ENCODE measurements around the gene RAPSN.

RAPSN gene

DNA sequence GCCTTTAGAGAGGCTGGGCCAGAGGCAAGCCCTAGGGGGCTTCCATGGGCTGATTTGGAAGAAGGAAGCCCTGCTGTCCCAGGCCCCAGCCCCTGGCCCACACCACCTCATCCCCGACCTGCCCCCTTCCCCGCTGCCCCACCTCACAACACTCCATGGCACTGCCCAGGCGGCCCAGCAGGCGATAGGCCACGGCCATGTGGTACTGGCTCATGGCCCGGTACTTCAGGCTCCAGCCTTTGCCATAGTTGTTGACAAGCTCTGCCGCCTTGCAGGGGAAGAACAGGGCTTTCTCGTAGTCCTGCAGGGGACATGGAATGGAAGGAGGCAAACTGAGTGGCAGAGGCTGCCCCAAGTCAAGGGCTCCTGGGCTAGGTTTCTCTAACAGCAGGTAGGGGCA lies 6.4 kb downstream of the RAPSN start:
- DNase-seq (ENCODE audit: insufficient read length): no peak
- TF ChIP-seq POLR2A (IDR thresholded peaks at IDR 0.05; ENCODE audit: low read depth, low read length) (no peak), POLR2AphosphoS5 (IDR thresholded peaks at IDR 0.05; ENCODE audit: low read depth, low read length) (no peak), TAF1 (IDR thresholded peaks at IDR 0.05; ENCODE audit: borderline replicate concordance, low read depth, low read length) (no peak)
- FAIRE-seq: no peak

DNA sequence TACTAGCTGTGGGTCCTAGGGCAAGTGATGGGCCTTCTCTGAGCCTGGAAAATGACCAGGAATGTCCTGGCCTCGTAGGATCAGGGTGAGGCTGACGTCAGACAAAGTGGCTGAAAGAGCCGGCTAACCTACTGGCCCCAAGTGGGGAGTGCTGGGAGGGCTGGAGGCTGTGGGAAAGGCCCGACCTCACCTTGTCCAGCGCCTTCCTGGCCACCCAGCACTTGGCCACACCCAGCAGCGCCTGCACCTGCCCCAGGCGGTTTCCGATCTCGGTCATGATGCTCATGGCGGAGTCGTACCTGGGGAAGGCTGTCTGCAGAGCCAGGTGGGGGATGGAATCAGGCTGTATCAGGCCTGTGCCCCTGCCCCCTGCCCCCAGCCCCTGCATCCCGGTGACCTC lies 7.5 kb downstream of the RAPSN start:
- no peak for TF ChIP-seq TAF1 (IDR thresholded peaks at IDR 0.05; ENCODE audit: borderline replicate concordance, low read depth, low read length)
- no peak for TF ChIP-seq POLR2A (IDR thresholded peaks at IDR 0.05; ENCODE audit: low read depth, low read length)
- no peak for TF ChIP-seq POLR2AphosphoS5 (IDR thresholded peaks at IDR 0.05; ENCODE audit: low read depth, low read length)
- DNase-seq (ENCODE audit: insufficient read length) (no peak), FAIRE-seq (no peak)

DNA sequence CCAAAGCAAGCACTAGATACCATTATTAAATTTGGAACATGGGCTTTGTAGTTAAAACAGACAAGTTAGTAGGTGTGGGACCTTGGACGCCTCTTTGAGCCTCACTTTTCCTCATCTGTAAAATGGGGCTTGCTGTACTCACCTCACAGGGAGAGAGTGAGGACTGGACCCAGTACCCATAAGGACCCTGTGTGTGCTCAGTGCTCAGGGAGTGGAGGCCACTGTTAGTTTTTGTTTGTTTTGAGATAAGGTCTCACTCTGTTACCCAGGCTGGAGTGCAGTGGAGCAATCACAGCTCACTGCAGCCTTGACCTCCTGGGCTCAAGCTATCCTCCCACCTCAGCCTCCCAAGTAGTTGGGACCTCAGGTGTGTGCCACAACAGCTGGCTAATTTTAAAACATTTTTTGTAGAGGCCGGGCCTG lies 8.9 kb downstream of the RAPSN start:
- FAIRE-seq (no peak), DNase-seq (ENCODE audit: insufficient read length) (no peak)
- TF ChIP-seq POLR2A (IDR thresholded peaks at IDR 0.05; ENCODE audit: low read depth, low read length): no peak
- TF ChIP-seq POLR2AphosphoS5 (IDR thresholded peaks at IDR 0.05; ENCODE audit: low read depth, low read length): no peak
- no peak for TF ChIP-seq TAF1 (IDR thresholded peaks at IDR 0.05; ENCODE audit: borderline replicate concordance, low read depth, low read length)

DNA sequence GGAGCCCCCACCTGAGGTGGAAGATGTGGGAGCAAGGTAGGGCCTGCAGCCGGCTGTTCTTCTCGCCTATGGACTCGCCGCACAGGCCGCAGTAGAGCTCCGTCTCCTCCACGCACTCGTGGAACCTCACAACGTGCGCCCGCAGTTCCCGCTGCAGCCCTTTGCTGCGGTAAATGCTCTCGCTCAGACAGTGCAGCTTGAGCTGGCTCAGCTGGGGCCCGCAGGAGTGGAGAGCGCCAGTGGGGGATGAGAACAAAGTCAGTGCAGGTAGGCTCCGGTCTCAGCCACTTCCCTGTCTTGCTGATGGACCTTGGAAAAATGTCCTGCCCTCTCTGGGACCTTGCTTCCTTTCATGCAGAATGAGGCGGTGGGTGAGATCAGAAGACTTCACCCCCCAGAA lies 10.2 kb downstream of the RAPSN start:
- no peak for FAIRE-seq
- TF ChIP-seq POLR2AphosphoS5 (IDR thresholded peaks at IDR 0.05; ENCODE audit: low read depth, low read length): no peak
- no peak for TF ChIP-seq TAF1 (IDR thresholded peaks at IDR 0.05; ENCODE audit: borderline replicate concordance, low read depth, low read length)
- TF ChIP-seq POLR2A (IDR thresholded peaks at IDR 0.05; ENCODE audit: low read depth, low read length): no peak
- no peak for DNase-seq (ENCODE audit: insufficient read length)

DNA sequence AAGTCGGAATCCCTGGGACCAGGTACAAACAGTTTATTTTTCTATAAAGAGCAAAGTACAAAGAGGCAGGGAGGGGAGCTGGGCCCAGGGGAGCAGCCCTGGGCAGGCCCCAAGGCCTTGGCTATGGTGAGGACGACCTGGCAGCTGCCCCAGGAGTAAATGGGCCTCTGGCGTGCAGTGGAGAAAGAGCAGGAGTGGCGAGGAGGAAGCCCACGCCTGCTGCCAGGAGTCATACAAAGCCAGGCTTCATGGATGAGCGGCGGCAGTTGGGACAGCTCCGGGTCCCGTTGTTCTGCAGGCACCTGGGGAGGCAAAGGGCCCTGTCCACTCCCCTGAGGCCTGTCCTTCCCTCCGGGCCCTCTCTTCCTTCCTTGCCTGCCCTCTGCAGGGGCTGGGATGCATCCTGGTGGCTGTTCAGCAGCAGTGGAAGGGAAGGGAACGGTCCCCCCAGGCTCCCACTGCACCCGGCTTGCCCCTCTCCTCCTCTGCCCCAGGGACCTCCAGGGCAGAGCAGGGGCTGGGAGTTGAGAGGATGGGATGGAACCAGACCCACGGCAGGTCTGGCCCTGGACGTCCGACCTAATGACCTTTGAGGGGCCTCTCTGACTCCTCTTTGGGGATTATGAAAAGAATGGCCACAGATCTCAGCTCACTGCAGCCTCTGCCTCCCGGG lies 11.1 kb downstream of the RAPSN start:
- no peak for DNase-seq (ENCODE audit: insufficient read length)
- TF ChIP-seq POLR2AphosphoS5 (IDR thresholded peaks at IDR 0.05; ENCODE audit: low read depth, low read length): no peak
- no peak for TF ChIP-seq POLR2A (IDR thresholded peaks at IDR 0.05; ENCODE audit: low read depth, low read length)
- TF ChIP-seq TAF1 (IDR thresholded peaks at IDR 0.05; ENCODE audit: borderline replicate concordance, low read depth, low read length): no peak
- FAIRE-seq: no peak

DNA sequence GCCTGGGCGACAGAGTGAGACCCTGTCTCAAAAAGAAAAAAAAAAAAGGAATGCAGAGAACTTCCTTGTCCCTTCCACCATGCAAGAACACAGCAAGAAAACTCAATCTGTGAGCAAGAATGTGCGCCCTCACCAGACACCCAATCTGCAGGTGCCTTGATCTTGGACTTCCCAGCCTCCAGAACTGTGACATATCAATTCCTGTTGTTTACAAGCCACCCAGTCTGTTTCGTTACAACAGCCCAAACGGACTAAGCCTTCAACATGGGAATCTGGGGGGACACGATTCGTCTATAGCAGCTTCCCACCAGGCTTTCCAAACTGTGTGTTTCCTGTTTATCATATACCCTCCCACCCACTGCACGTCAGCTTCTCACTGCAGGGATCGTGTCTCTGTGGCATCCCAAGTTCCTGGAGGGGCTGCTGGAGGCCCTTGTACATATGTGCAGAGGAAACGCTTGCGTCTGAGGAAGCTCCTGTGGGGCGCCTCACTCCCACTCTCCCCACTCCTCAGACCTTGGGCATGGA lies 11.7 kb downstream of the RAPSN start:
- TF ChIP-seq TAF1 (IDR thresholded peaks at IDR 0.05; ENCODE audit: borderline replicate concordance, low read depth, low read length) (no peak), POLR2AphosphoS5 (IDR thresholded peaks at IDR 0.05; ENCODE audit: low read depth, low read length) (no peak), POLR2A (IDR thresholded peaks at IDR 0.05; ENCODE audit: low read depth, low read length) (no peak)
- DNase-seq (ENCODE audit: insufficient read length): no peak
- FAIRE-seq: no peak

DNA sequence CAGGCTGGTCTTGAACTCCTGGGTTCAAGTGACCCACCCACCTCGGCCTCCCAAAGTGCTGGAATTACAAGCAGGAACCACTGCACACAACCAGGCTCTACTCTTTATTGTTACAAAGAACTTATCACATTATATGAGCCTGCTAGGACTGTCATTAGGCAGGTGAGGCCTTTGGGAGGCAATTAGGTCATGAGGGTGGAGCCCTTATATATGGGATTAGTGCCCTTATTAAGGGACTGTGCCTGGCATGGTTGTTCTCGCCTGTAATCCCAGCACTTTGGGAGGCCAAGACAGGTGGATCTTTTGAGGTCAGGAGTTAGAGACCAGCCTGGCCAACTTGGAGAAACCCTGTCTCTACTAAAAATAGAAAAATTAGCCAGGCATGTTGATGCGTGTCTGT lies 12.2 kb downstream of the RAPSN start:
- TF ChIP-seq POLR2AphosphoS5 (IDR thresholded peaks at IDR 0.05; ENCODE audit: low read depth, low read length) (no peak), POLR2A (IDR thresholded peaks at IDR 0.05; ENCODE audit: low read depth, low read length) (no peak), TAF1 (IDR thresholded peaks at IDR 0.05; ENCODE audit: borderline replicate concordance, low read depth, low read length) (no peak)
- DNase-seq (ENCODE audit: insufficient read length): no peak

DNA sequence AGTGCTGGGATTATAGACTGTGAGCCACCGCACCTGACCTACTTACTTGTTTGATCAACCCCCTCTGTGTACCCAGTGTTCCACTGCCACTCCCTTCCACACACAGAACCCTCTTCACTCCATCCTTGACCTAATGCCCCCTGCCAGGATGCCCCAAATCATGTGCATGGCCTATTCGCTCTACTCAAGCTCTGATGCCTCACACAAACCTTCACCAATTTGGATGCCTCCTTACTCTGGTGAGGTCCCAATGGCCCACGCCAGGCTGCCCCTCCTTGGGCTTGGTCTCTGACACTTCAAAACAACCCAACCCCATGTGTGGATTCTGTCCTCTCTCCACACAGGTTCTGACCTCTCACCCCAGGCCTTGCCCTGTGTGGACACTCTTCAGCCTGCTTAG lies 13.2 kb downstream of the RAPSN start:
- FAIRE-seq (no peak), DNase-seq (ENCODE audit: insufficient read length) (no peak)
- no peak for TF ChIP-seq POLR2A (IDR thresholded peaks at IDR 0.05; ENCODE audit: low read depth, low read length)
- no peak for TF ChIP-seq POLR2AphosphoS5 (IDR thresholded peaks at IDR 0.05; ENCODE audit: low read depth, low read length)
- TF ChIP-seq TAF1 (IDR thresholded peaks at IDR 0.05; ENCODE audit: borderline replicate concordance, low read depth, low read length): no peak

More for the DNA sequence above, 12.2 kb downstream of the RAPSN start:
- FAIRE-seq: no peak

DNA sequence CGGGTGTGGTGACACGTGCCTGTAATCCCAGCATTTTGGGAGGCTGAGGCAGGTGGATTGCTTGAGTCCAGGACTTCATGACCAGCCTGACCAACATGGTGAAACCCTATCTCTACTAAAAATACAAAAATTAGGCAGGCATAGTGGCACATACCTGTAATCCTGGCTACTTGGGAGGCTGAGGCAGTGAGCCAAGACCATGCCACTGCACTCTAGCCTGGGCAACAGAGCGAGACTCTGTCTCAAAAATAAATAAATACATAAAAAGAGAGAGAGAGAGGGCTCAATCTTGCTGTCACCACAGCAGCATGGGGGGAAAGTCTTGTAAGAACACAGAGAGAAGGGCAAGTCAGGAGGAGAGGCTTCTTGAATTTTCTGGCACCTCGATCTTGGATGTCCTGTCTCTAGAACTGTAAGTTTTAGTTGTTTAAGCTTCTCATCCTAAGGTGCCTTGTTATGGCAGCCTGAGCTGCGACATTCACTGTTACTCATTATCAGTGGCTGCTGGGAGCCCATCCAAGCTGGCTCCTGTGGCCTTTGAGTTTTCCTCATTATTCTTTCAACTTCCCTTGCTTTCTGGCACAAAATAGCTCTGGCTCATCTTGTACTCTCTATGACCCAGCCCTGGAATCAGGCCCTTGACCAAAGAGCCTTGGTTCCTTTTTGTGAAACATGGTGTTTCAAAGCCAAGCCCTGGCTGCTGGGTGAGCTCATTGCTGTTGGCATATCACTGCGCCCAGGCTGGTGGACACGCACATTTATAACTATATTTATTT lies 14.7 kb downstream of the RAPSN start:
- no peak for DNase-seq (ENCODE audit: insufficient read length)
- no peak for FAIRE-seq
- no peak for TF ChIP-seq POLR2A (IDR thresholded peaks at IDR 0.05; ENCODE audit: low read depth, low read length)
- no peak for TF ChIP-seq POLR2AphosphoS5 (IDR thresholded peaks at IDR 0.05; ENCODE audit: low read depth, low read length)
- TF ChIP-seq TAF1 (IDR thresholded peaks at IDR 0.05; ENCODE audit: borderline replicate concordance, low read depth, low read length): no peak

DNA sequence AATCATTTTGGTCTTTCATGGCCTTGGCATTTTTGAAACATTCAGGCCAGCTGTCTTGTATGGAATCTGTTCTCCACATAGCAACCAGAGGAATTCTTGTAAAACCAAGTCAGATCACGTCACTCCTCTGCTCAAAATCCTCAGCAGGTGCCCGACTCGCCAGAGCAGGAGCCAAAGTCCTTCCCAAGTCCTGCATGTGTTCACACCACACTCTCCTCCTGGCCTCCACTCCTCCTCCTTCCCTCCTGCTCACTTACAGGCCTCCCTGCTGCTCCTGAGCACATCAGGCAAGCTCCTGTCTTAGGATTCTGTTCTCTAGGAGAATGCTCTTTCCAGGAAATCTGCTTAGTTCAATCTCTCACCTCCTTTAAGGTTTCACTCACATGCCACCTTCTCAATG lies 15.8 kb downstream of the RAPSN start:
- no peak for DNase-seq (ENCODE audit: insufficient read length)
- TF ChIP-seq POLR2AphosphoS5 (IDR thresholded peaks at IDR 0.05; ENCODE audit: low read depth, low read length) (no peak), POLR2A (IDR thresholded peaks at IDR 0.05; ENCODE audit: low read depth, low read length) (no peak), TAF1 (IDR thresholded peaks at IDR 0.05; ENCODE audit: borderline replicate concordance, low read depth, low read length) (no peak)
- no peak for FAIRE-seq

DNA sequence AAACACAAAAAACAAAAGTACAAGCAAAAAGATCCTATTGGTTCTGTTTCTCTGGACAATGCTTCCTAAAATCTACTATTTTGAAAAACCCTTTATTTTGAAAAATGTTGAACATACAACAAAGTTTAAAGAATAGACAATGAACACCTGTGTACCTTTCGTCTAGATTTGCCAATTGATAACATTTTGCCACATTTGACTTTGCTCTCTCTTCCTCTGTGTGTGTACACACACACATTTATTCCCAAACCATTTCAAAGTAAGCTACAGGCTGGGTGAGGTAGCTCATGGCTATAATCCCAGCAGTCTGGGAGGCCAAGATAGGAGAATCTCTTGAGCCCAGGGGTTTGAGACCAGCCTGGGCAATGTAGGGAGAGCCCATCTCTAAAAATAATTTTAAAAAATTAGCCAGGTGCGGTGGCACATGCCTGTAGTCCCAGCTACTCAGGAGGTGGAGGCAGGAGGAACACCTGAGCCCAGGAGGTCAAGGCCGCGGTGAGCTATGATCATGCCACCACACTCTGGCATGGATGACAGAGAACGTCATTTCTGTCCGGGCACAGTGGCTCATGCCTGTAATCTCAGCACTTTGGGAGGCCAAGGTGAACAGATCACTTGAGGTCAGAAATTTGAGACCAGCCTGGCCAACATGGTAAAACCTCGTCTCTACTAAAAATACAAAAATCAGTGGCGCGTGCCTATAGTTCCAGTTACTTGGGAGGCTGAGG lies 17.4 kb downstream of the RAPSN start:
- FAIRE-seq: no peak
- no peak for TF ChIP-seq POLR2A (IDR thresholded peaks at IDR 0.05; ENCODE audit: low read depth, low read length)
- no peak for TF ChIP-seq TAF1 (IDR thresholded peaks at IDR 0.05; ENCODE audit: borderline replicate concordance, low read depth, low read length)
- TF ChIP-seq POLR2AphosphoS5 (IDR thresholded peaks at IDR 0.05; ENCODE audit: low read depth, low read length): no peak

More for the DNA sequence above, 17.4 kb downstream of the RAPSN start:
- DNase-seq (ENCODE audit: insufficient read length): no peak
